HG03378 (cell line): ENCODE measurements around the gene RSPO1.
"Not testable (repeated sequence)": the region's sequence is repeated elsewhere in the genome, so short reads cannot be mapped to it uniquely, and the experiment has no call there.

Experiments
- ATAC-seq: cut with Tn5 transposase; IDR thresholded peaks from one replicate; pipeline ENCODE4 v1.9.1; 2021; ENCODE audit warnings: mild to moderate bottlenecking, moderate library complexity; ENCODE audit not compliant: unreplicated experiment

The RSPO1 gene

GRCh38 chr1:37622131-37622530 is 12.6 kb downstream of the RSPO1 start:
- ATAC-seq = no peak

- no peak for ATAC-seq
Observed at GRCh38 chr1:37621326-37621870, 13.3 kb downstream of the RSPO1 start.

GRCh38 chr1:37620707-37621106 is 14.0 kb downstream of the RSPO1 start:
- no peak for ATAC-seq

GRCh38 chr1:37616330-37616729 is 18.4 kb downstream of the RSPO1 start:
- no peak for ATAC-seq

GRCh38 chr1:37614105-37614504 is 20.6 kb downstream of the RSPO1 start:
- no peak for ATAC-seq

GRCh38 chr1:37612186-37612585 is 22.5 kb downstream of the RSPO1 start:
- ATAC-seq = no peak

GRCh38 chr1:37609994-37610393 is 24.7 kb downstream of the RSPO1 start:
- ATAC-seq = no peak

- no peak for ATAC-seq
Observed at GRCh38 chr1:37609002-37609401, 25.7 kb downstream of the RSPO1 start.

- no peak for ATAC-seq
Observed at GRCh38 chr1:37606481-37607263, 28.0 kb downstream of the RSPO1 start.

- ATAC-seq = no peak
Observed at GRCh38 chr1:37605806-37606474, 28.8 kb downstream of the RSPO1 start.

GRCh38 chr1:37605061-37605650 is 29.5 kb downstream of the RSPO1 start:
- no peak for ATAC-seq

GRCh38 chr1:37602750-37603694 is 31.7 kb downstream of the RSPO1 start:
- ATAC-seq = no peak

GRCh38 chr1:37601441-37601840 is 33.3 kb downstream of the RSPO1 start:
- ATAC-seq = no peak

GRCh38 chr1:37599940-37600339 is 34.8 kb downstream of the RSPO1 start:
- ATAC-seq = no peak

- peak; percentile 14 for ATAC-seq
Observed at GRCh38 chr1:37596182-37596667, 38.5 kb downstream of the RSPO1 start.

- peak; percentile 88 for ATAC-seq
Observed at GRCh38 chr1:37595440-37596181, 39.1 kb downstream of the RSPO1 start, which contains the start of gene GNL2. Gene GNL2, minus strand, starts transcription at chr1:37595937. Its CDS starts 115 bp downstream, at chr1:37595822.

GRCh38 chr1:37593726-37594125 is 41.0 kb downstream of the RSPO1 start:
- no peak for ATAC-seq

GRCh38 chr1:37588939-37589338 is 45.8 kb downstream of the RSPO1 start:
- no peak for ATAC-seq

GRCh38 chr1:37584544-37584943 is 50.1 kb downstream of the RSPO1 start:
- ATAC-seq = not testable (repeated sequence)

GRCh38 chr1:37575692-37576091 is 59.0 kb downstream of the RSPO1 start:
- ATAC-seq = no peak
